CD14-positive monocyte (primary cell): Measurements from ENCODE around the gene AQP2. TPM values are rescaled to one million over a fixed set of nuclear protein-coding genes. Genes with fewer than 3 reads are reported as not detected.

Experiments used
- DNase-seq, 3 donors: peaks; one replicate each; pipeline ENCODE4 v3.0.0-alpha.2; 2011 to 2022
- H2AFZ ChIP-seq: 2 replicates; pipeline ENCODE4 v1.6.0; 2012; ENCODE audit warnings: mild to moderate bottlenecking, low read depth, low read length, inconsistent platforms; ENCODE audit not compliant: insufficient read depth, poor library complexity, severe bottlenecking
- H3K27ac ChIP-seq, 2 donors: 1 replicate in 1 of 2; 2 replicates in 1 of 2; pipeline ENCODE4 v1.5.1; 2012 to 2013; ENCODE audit warnings: low read length in 2 of 2, control low read depth in 1 of 2, inconsistent platforms in 1 of 2, low read depth in 1 of 2, mild to moderate bottlenecking in 1 of 2
- H3K27me3 ChIP-seq, 2 donors: one replicate each; pipeline versions ENCODE4 v1.6.0 to v1.6.1; 2011 to 2013; ENCODE audit warnings: low read length in 2 of 2; ENCODE audit not compliant: control insufficient read depth in 2 of 2, insufficient read depth in 2 of 2
- H3K36me3 ChIP-seq, 2 donors: replicated peaks in 1 of 2; 1 replicate in 1 of 2; 2 replicates in 1 of 2; pipeline versions ENCODE4 v1.5.1 to v1.6.1; 2012 to 2013; ENCODE audit warnings: low read length in 2 of 2, control low read depth in 1 of 2, inconsistent platforms in 1 of 2, mild to moderate bottlenecking in 1 of 2; ENCODE audit not compliant: insufficient read depth in 2 of 2, control insufficient read depth in 1 of 2
- H3K4me1 ChIP-seq, 2 donors: 1 replicate in 1 of 2; 2 replicates in 1 of 2; pipeline versions ENCODE4 v1.5.1 to v1.6.1; 2012 to 2013; ENCODE audit warnings: low read length in 2 of 2, control low read depth in 1 of 2, inconsistent platforms in 1 of 2, mild to moderate bottlenecking in 1 of 2, moderate library complexity in 1 of 2; ENCODE audit not compliant: insufficient read depth in 2 of 2, control insufficient read depth in 1 of 2
- H3K4me2 ChIP-seq: replicated peaks from 2 replicates; pipeline ENCODE3; 2012; ENCODE audit warnings: low read length, moderate library complexity, mild to moderate bottlenecking; ENCODE audit not compliant: poor library complexity, severe bottlenecking; ENCODE audit errors: extremely low read depth
- H3K4me3 ChIP-seq, 3 experiments: fragments of 200-600 bp in 1 of 3; sonication (generic) in 1 of 3; replicated peaks in 1 of 3; 1 replicate in 2 of 3; 2 replicates in 1 of 3; pipeline ENCODE4 v1.5.1; 2011 to 2013; ENCODE audit warnings: low read length in 3 of 3, mild to moderate bottlenecking in 3 of 3, control low read depth in 2 of 3, low read depth in 2 of 3, inconsistent platforms in 1 of 3, moderate library complexity in 1 of 3
- H3K79me2 ChIP-seq: 2 replicates; pipeline ENCODE4 v1.6.0; 2012; ENCODE audit warnings: mild to moderate bottlenecking, control low read depth, inconsistent platforms, low read length, moderate library complexity; ENCODE audit not compliant: insufficient read depth
- H3K9ac ChIP-seq: 2 replicates; pipeline ENCODE4 v1.6.0; 2017; ENCODE audit warnings: low read length, mild to moderate bottlenecking; ENCODE audit not compliant: insufficient read depth, poor library complexity, severe bottlenecking
- H3K9me3 ChIP-seq, 2 donors: replicated peaks in 1 of 2; 1 replicate in 1 of 2; 2 replicates in 1 of 2; pipeline versions ENCODE4 v1.5.1 to v1.6.1; 2012 to 2013; ENCODE audit warnings: low read length in 2 of 2, control low read depth in 1 of 2; ENCODE audit not compliant: control insufficient read depth in 1 of 2, insufficient read depth in 1 of 2
- H4K20me1 ChIP-seq: 2 replicates; pipeline ENCODE4 v1.6.0; 2012; ENCODE audit warnings: mild to moderate bottlenecking, low read length, control low read depth, moderate library complexity; ENCODE audit not compliant: insufficient read depth
- H3K27ac Mint-ChIP-seq, 7 donors: one replicate each; pipeline ENCODE4 v1.8.0; 2020; ENCODE audit warnings: mild to moderate bottlenecking in 7 of 7, mixed read lengths in 7 of 7, moderate library complexity in 6 of 7, inconsistent platforms in 2 of 7
- H3K27me3 Mint-ChIP-seq, 3 donors: one replicate each; pipeline ENCODE4 v1.8.0; 2021 to 2022; ENCODE audit warnings: low read depth in 3 of 3, mild to moderate bottlenecking in 3 of 3, mixed read lengths in 3 of 3, moderate library complexity in 3 of 3, inconsistent platforms in 1 of 3
- H3K36me3 Mint-ChIP-seq, 2 donors: one replicate each; pipeline ENCODE4 v1.8.0; 2020; ENCODE audit warnings: mixed read lengths in 2 of 2, inconsistent platforms in 1 of 2, mild to moderate bottlenecking in 1 of 2
- H3K4me1 Mint-ChIP-seq: one replicate; pipeline ENCODE4 v1.8.0; 2020; ENCODE audit warnings: mild to moderate bottlenecking, mixed read lengths
- H3K4me3 Mint-ChIP-seq, 2 donors: one replicate each; pipeline ENCODE4 v1.8.0; 2020; ENCODE audit warnings: mild to moderate bottlenecking in 2 of 2, mixed read lengths in 2 of 2, moderate library complexity in 1 of 2
- H3K9me3 Mint-ChIP-seq, 7 donors: one replicate each; pipeline ENCODE4 v1.8.0; 2020 to 2022; ENCODE audit warnings: mixed read lengths in 7 of 7, mild to moderate bottlenecking in 6 of 7, moderate library complexity in 6 of 7, inconsistent platforms in 2 of 7
- WGBS: methylation state at CpG from one replicate; pipeline ENCODE4 v1.1.5; 2013; ENCODE audit warnings: missing lambda C conversion rate; ENCODE audit not compliant: insufficient coverage; 5-methylcytosine and 5-hydroxymethylcytosine counted together
- intact Hi-C, 2 donors: fragments of 100-400 bp; cut with micrococcal nuclease; formaldehyde crosslinking; loops; one replicate each; pipeline versions ENCODE4 v1.15.0 to v1.15.1; 2023
- polyA plus RNA-seq, 3 donors: library from polyadenylated mRNA; depleted of rRNA in 1 of 3; unstranded in 2 of 3; stranded (reverse) in 1 of 3; fragments of 300-500 nt in 2 of 3; fragments of >200 nt in 1 of 3; fragmentation: Illumina TruSeq in 2 of 3; gene quantifications; 1 replicate in 2 of 3; 2 replicates in 1 of 3; pipeline ENCODE4 v1.2.3, GENCODE V29; 2012 to 2021
- TF ChIP-seq, protein P1 (sequence below): fragments of 200-600 bp; IDR thresholded peaks from one replicate; pipeline ENCODE4 v1.8.0; 2022; ENCODE audit warnings: antibody characterized with exemption, mild to moderate bottlenecking

The AQP2 gene
- polyA plus RNA-seq, 3 donors, result not detected

DNA sequence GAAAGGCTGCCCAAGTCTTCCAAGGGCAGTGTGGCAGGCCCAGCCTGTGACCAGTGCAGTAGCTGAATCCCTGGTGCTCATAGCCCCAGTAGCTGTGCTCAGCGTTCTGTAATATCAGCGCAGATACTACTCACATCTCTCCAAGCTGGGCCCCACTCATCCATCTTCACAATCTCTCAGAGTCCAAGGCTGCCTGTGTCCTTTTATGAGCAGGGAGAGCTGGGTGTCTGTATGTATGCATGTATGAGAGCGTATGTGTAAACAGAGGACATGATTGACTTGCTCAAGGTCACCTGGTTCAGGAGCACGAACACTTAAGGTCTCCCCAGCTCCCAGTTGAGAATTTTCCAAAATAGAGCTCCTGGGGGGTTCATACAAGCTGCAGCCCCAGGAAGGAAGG is 27.6 kb downstream of the AQP2 start:
- DNase-seq, result no peak
- Histone ChIP-seq H4K20me1 (no peaks in the 10 kb centered on the region), H3K9me3 (no peaks in the 10 kb centered on the region), H3K9ac (no peak overlapping the region), H2AFZ (no peak overlapping the region), H3K4me3 (no peak overlapping the region), H3K4me2 (no peak overlapping the region), H3K27me3 (no peaks in the 10 kb centered on the region), H3K79me2 (no peaks in the 10 kb centered on the region), H3K36me3 (no peaks in the 10 kb centered on the region), H3K27ac (no peak overlapping the region), H3K4me1 (peaks cover 43 to 61% of the 10 kb centered on the region in 2 donors)
- Mint-ChIP-seq H3K27me3 (peaks cover 1 to 8% (median 3%) of the 10 kb centered on the region in 3 donors), H3K27ac (no peak overlapping the region), H3K4me1 (peaks cover 67% of the 10 kb centered on the region), H3K36me3 (peaks cover 3% of the 10 kb centered on the region in 2 donors), H3K4me3 (no peak overlapping the region), H3K9me3 (peaks cover 0 to 2% (median 0%) of the 10 kb centered on the region in 7 donors)
- WGBS, result 100% methylated on average over 1 of the region's 4 CpGs
- intact Hi-C loops, result no loop called here
- TF ChIP-seq, protein P1, sequence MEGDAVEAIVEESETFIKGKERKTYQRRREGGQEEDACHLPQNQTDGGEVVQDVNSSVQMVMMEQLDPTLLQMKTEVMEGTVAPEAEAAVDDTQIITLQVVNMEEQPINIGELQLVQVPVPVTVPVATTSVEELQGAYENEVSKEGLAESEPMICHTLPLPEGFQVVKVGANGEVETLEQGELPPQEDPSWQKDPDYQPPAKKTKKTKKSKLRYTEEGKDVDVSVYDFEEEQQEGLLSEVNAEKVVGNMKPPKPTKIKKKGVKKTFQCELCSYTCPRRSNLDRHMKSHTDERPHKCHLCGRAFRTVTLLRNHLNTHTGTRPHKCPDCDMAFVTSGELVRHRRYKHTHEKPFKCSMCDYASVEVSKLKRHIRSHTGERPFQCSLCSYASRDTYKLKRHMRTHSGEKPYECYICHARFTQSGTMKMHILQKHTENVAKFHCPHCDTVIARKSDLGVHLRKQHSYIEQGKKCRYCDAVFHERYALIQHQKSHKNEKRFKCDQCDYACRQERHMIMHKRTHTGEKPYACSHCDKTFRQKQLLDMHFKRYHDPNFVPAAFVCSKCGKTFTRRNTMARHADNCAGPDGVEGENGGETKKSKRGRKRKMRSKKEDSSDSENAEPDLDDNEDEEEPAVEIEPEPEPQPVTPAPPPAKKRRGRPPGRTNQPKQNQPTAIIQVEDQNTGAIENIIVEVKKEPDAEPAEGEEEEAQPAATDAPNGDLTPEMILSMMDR, result no peak

DNA sequence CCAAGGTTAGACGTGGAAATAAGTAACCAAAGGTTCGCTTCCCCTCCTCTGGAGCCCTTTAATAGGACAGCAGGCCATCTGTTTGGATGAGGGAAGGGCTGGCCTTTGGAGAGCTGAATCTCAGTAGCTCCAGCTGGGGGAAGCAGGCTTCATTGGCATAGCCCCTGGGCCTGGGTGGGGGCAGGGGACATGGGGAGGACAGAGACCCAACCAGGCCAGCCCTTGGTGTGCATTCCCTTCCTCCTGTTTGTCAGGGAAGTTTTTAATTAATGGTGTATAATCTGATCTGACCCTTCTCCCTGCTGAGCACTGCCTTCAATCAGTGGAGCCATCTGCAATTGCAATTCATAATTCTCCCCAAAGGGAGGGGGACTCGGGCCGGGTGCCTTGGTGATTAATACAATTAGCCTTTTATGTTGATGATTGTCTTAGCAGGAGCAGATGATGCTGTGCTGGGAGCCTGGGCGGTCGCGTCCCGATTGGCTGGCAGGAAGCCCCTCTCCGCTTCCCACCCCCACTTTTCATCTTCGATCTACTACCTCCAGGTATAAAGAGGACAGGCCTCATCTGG is 28.6 kb downstream of the AQP2 start:
- no peak overlapping the region for H3K9ac ChIP-seq
- TF ChIP-seq, protein P1, result no peak
- 70% methylated on average over 2 of the region's 10 CpGs for WGBS
- no peaks in the 10 kb centered on the region for H3K27me3 ChIP-seq
- Mint-ChIP-seq H3K27me3 (peaks cover 1 to 5% (median 1%) of the 10 kb centered on the region in 3 donors), H3K4me1 (peaks cover 71% of the 10 kb centered on the region), H3K9me3 (peaks cover 0 to 2% (median 0%) of the 10 kb centered on the region in 7 donors), H3K27ac (no peak overlapping the region), H3K36me3 (peaks cover 3% of the 10 kb centered on the region in 2 donors), H3K4me3 (no peak overlapping the region)
- H3K4me2 ChIP-seq, result no peak overlapping the region
- intact Hi-C loops, result no loop called here
- H3K4me1 ChIP-seq, result peaks cover 53 to 69% of the 10 kb centered on the region in 2 donors
- H3K4me3 ChIP-seq, result no peak overlapping the region
- H4K20me1 ChIP-seq, result no peaks in the 10 kb centered on the region
- no peaks in the 10 kb centered on the region for H3K79me2 ChIP-seq
- no peaks in the 10 kb centered on the region for H3K36me3 ChIP-seq
- H2AFZ ChIP-seq, result no peak overlapping the region
- no peak overlapping the region for H3K27ac ChIP-seq
- DNase-seq, result no peak
- H3K9me3 ChIP-seq, result no peaks in the 10 kb centered on the region
